Fibroblast of skin of right biceps (primary cell): ENCODE data around the gene ATP6V0C.
"Not testable (repeated sequence)": the region's sequence is repeated elsewhere in the genome, so short reads cannot be mapped to it uniquely, and the experiment has no call there.

ENCODE experiments used
- DNase-seq: peaks from one replicate; pipeline ENCODE4 v3.0.0-alpha.2; 2013

ATP6V0C gene

GRCh38 chr16:2560131-2560797 is 46.5 kb downstream of the ATP6V0C start:
- not testable (repeated sequence) for DNase-seq

DNA sequence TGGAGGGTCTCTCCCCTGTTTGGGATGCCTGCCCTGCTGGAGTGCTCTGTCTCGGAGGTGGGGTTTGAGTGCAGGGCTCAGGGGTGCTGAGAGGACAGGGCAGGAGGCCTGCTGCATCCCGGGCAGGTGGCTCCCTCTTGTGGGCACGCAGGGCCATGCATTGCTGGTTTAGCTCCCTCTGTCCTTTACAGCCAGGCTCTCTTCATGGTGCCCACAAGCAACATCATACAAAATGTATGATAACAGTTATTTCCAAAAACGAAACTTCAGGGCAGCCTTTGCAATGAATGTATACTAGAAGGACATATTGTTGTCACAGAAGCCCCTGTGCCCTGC is 47.0 kb downstream of the ATP6V0C start:
- DNase-seq = not testable (repeated sequence)

DNA sequence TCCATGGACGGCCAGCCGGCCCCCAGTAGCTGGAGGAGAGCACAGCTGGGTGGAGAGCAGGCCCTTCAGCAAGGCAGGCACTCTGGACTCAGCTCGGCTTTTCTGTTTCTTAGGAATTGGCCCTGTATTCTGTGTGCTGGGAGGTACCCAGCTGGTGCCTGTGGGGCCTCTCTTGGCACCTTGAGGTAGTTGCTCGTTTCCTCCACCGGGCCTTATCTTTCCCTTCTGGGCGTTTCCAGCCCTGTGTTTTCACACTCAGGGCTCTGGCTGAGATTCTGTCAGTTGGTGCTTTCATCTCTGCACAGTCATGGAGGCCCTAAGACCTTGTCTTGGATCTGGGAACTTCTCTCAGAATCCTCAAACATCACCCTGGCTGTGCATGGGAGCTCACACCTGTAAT is 53.8 kb downstream of the ATP6V0C start:
- not testable (repeated sequence) for DNase-seq

GRCh38 chr16:2568573-2568972 is 54.8 kb downstream of the ATP6V0C start:
- not testable (repeated sequence) for DNase-seq
